ENCODE results near the gene DUOXA2. TPM values are rescaled to one million over a fixed set of nuclear protein-coding genes. Genes with fewer than 3 reads are reported as not detected.

The DUOXA2 gene
- total RNA-seq, 1 experiment from 2014 or later, result not detected

DNA sequence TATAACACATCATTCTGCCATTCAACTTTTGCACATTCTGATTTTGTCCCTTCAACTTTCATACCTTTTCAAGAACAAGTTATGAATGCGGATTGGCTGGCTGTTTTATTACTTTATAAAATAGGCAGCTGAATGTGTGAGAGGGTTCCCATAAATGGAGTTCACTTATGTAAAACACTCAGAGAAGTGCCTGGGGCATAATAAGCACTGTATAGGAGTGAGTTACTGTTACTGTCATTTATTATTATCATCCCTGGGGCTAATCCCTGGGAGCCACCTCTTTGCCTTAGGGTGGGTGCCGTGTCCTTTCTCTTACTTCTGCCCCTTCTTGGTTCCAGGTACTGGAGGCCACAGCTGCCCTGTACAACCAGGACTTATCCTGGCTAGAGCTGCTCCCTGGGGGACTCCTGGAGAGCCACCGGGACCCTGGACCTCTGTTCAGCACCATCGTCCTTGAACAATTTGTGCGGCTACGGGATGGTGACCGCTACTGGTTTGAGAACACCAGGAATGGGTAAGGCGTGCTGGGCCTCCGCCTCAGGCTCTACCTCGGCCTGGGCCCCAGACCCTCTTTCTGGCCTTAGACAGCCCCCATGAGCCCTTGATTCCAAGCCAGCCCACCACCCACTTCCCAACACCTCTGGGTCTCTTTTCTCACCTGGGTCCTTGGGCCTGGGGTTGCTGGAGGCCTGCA, 26.6 kb downstream of the DUOXA2 start:
- intact Hi-C loops (cut with micrococcal nuclease; ENCODE audit: unreplicated experiment), result no loop called here
- H3K9me3 Mint-ChIP-seq (ENCODE audit: low read depth, unreplicated experiment), result no peaks in the 10 kb centered on the region

DNA sequence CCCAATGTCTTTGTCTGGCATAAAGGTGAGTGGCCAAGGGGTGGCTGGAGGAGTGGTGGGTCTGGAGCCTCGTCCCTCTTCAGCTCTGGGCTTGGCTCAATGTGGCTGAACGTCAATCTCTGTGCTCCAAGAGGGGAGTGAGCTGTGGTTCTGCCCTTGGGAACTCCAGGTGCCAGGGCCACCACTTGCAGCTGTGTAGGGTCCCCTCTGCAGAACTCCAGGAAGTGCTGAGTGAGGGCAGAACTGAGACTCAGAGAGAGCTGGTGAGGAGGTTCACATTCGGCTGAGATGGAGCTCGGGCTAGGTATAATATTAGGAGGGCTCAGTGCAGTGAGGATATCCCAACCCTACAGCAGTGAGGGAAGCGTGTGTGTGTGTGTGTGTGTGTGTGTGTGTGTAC, 27.3 kb downstream of the DUOXA2 start:
- no peak for DNase-seq
- Mint-ChIP-seq H3K27me3 (ENCODE audit: unreplicated experiment) (peaks cover 3% of the 10 kb centered on the region), H3K4me3 (ENCODE audit: low read depth, unreplicated experiment) (no peak overlapping the region), H3K27ac (ENCODE audit: unreplicated experiment) (no peak overlapping the region), H3K4me1 (ENCODE audit: low read depth, unreplicated experiment) (peaks cover 9% of the 10 kb centered on the region), H3K36me3 (ENCODE audit: insufficient read depth, unreplicated experiment) (no peaks in the 10 kb centered on the region), H3K9me3 (ENCODE audit: low read depth, unreplicated experiment) (no peaks in the 10 kb centered on the region)
- intact Hi-C loops (cut with micrococcal nuclease; ENCODE audit: unreplicated experiment), result no loop called here
- TF ChIP-seq, protein P1, sequence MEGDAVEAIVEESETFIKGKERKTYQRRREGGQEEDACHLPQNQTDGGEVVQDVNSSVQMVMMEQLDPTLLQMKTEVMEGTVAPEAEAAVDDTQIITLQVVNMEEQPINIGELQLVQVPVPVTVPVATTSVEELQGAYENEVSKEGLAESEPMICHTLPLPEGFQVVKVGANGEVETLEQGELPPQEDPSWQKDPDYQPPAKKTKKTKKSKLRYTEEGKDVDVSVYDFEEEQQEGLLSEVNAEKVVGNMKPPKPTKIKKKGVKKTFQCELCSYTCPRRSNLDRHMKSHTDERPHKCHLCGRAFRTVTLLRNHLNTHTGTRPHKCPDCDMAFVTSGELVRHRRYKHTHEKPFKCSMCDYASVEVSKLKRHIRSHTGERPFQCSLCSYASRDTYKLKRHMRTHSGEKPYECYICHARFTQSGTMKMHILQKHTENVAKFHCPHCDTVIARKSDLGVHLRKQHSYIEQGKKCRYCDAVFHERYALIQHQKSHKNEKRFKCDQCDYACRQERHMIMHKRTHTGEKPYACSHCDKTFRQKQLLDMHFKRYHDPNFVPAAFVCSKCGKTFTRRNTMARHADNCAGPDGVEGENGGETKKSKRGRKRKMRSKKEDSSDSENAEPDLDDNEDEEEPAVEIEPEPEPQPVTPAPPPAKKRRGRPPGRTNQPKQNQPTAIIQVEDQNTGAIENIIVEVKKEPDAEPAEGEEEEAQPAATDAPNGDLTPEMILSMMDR (IDR thresholded peaks at IDR 0.05; ENCODE audit: unreplicated experiment), result no peak
- BruUV-seq (replicated peaks), result no TSS peak
- CTCF ChIA-PET, result no interaction called here

More for the DNA sequence above, 26.6 kb downstream of the DUOXA2 start:
- no peak for DNase-seq
- H3K36me3 Mint-ChIP-seq (ENCODE audit: insufficient read depth, unreplicated experiment), result no peaks in the 10 kb centered on the region
- H3K27me3 Mint-ChIP-seq (ENCODE audit: unreplicated experiment), result peaks cover 8% of the 10 kb centered on the region
- TF ChIP-seq, protein P1 (IDR thresholded peaks at IDR 0.05; ENCODE audit: unreplicated experiment), result no peak
- peaks cover 2% of the 10 kb centered on the region for H3K4me1 Mint-ChIP-seq (ENCODE audit: low read depth, unreplicated experiment)
- no TSS peak for BruUV-seq (replicated peaks)
- CTCF ChIA-PET, result no interaction called here
- H3K27ac Mint-ChIP-seq (ENCODE audit: unreplicated experiment), result no peak overlapping the region
- no peak overlapping the region for H3K4me3 Mint-ChIP-seq (ENCODE audit: low read depth, unreplicated experiment)

DNA sequence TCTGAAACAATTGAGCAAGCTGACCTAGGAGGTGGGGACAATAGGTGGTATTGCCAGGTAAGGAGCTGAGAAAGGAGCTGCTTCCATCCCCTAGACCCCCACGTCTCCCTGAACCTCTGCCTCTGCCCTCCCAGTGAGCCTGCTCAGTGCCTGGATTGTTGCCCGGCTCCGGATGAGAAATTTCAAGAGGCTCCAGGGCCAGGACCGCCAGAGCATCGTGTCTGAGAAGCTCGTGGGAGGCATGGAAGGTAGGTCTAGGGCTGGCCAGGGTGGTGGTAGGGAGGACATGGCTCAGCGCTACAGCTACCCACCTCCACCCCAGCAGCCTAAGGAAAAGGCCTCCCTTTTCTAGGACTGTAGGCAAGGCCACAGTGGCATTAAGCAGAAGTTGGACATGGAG, 28.9 kb downstream of the DUOXA2 start:
- Mint-ChIP-seq H3K27me3 (ENCODE audit: unreplicated experiment) (no peaks in the 10 kb centered on the region), H3K9me3 (ENCODE audit: low read depth, unreplicated experiment) (no peaks in the 10 kb centered on the region), H3K27ac (ENCODE audit: unreplicated experiment) (no peak overlapping the region), H3K4me3 (ENCODE audit: low read depth, unreplicated experiment) (no peak overlapping the region), H3K4me1 (ENCODE audit: low read depth, unreplicated experiment) (peaks cover 9% of the 10 kb centered on the region), H3K36me3 (ENCODE audit: insufficient read depth, unreplicated experiment) (no peaks in the 10 kb centered on the region)
- intact Hi-C loops (cut with micrococcal nuclease; ENCODE audit: unreplicated experiment), result no loop called here
- CTCF ChIA-PET, result no interaction called here
- BruUV-seq (replicated peaks), result no TSS peak
- no peak for DNase-seq
- TF ChIP-seq, protein P1 (IDR thresholded peaks at IDR 0.05; ENCODE audit: unreplicated experiment), result no peak

DNA sequence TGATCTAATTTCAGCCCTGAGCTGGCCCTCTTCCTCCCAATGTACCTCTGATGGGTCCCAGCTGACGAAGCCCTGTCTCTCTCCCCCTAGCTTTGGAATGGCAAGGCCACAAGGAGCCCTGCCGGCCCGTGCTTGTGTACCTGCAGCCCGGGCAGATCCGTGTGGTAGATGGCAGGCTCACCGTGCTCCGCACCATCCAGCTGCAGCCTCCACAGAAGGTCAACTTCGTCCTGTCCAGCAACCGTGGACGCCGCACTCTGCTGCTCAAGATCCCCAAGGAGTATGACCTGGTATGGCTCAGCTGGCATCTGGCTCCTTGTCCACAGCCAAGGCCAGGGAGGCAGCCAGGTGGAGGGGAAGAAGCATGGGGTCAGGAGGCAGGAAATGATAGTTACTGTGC, 29.8 kb downstream of the DUOXA2 start:
- no TSS peak for BruUV-seq (replicated peaks)
- no peaks in the 10 kb centered on the region for H3K9me3 Mint-ChIP-seq (ENCODE audit: low read depth, unreplicated experiment)
- H3K4me3 Mint-ChIP-seq (ENCODE audit: low read depth, unreplicated experiment), result no peak overlapping the region
- TF ChIP-seq, protein P1 (IDR thresholded peaks at IDR 0.05; ENCODE audit: unreplicated experiment), result no peak
- intact Hi-C loops (cut with micrococcal nuclease; ENCODE audit: unreplicated experiment), result no loop called here
- no peaks in the 10 kb centered on the region for H3K27me3 Mint-ChIP-seq (ENCODE audit: unreplicated experiment)
- no peaks in the 10 kb centered on the region for H3K36me3 Mint-ChIP-seq (ENCODE audit: insufficient read depth, unreplicated experiment)
- H3K27ac Mint-ChIP-seq (ENCODE audit: unreplicated experiment), result no peak overlapping the region
- DNase-seq, result no peak
- H3K4me1 Mint-ChIP-seq (ENCODE audit: low read depth, unreplicated experiment), result peaks cover 9% of the 10 kb centered on the region
- CTCF ChIA-PET, result interaction anchor here (1.3 kb wide), 1 partner anchor 12 kb away, joined by 3 read pairs; no protein-coding TSS in a partner anchor
